Embryonic facial prominence (tissue), 1 donor: ENCODE results near the gene MFN1.
"Not testable (repeated sequence)": the region's sequence is repeated elsewhere in the genome, so short reads cannot be mapped to it uniquely, and the experiment has no call there.

Source experiments
- DNase-seq: peaks from one replicate; pipeline ENCODE4 v3.0.0-alpha.2; 2016; ENCODE audit errors: extremely low spot score

The MFN1 gene

DNA sequence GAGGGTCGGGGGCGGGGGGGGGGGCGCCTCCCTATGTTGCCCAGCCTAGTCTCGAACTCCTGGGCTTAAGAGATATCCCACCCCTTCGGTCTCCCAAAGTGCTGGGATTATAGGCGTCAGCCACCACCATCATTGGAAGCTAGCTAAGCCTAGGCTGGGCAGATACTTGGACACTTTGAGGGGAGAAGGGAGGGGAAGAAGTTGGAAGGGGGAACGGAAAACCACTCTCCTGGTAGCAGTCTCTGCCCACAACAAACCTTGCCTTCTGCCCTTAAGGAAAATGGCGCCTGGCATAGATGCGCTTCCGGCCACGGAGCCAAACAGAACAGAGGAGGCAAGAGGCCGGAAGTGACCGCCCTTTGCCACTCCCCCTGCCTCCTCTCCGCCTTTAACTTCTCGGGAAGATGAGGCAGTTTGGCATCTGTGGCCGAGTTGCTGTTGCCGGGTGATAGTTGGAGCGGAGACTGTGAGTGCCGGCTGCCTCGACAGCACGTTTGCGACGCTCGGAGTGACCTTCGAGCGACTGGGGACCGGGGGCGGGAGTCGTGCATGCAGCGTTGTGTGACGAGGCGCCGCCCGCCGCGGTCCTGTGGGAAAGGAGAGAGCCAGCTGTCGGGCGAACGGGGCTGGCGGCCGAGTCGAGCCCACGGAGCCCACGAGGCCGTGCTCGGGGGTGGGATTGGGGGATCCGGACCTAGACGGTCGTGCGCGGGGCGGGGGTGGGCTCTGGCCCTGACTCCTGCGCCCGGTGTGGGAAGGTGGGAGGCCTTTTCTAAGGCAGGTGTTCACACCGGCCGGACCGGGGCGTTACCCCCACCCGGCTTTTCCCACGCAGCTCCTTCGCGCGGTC, at the start of gene MFN1:
MFN1 (plus strand) TSS at position 365 of the 850 bp plus-strand sequence. CDS start 1,143 bp downstream, outside the sequence.
- peak; percentile 90 for DNase-seq

DNA sequence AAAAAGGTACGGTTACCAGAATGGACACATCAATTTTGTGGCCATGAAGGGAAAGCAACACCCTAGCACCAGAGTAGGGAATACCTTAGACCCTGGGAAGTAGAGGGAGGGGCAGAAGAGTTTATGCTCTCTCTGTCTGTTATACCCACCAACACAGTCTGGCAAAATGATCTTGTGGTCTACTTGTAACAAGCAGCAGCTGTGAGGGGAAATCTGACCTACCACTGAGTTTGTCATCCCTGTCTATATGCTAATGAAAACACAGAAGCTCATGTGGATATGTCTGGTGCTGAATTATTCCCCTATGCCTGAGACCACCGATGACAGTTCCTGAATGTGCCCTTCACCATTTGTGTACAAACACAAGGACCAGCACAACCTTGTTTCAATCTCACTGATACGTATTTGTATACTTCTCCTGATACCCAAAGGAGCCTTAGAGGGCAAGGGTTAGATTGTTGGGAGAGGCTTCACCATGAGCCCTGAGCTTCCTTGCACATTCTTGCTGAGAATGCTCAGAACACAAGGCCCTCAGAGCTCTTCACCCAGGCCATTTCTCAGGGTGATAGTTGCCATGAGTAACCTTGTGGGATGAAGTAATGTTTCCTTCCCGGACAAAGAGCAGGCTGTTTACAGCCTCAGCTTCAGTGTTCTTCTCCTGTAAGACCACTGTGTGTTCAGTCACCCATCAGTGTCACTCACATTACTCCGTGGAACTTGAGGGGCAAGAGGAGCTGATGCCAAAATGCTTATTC, 49.4 kb upstream of the MFN1 start:
- DNase-seq = no peak

DNA sequence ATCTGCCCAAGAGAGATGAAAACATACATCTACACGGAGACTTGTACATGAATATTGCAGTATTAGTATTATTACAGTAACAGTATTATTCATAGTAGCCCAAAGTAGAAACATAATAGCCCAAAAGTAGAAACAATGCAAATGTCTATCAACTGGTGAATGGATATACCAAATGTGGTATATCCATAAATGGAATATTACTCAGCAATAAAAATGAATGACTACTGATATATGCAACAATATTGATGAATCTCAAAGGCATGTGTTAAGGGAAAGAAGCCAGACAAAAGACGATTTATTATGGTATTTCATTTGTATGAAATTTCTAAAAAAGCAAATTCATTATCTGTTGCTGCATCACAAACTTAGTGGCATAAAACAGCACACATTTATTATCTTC, 48.2 kb upstream of the MFN1 start:
- no peak for DNase-seq

- DNase-seq = no peak
Observed at GRCh38 chr3:179299999-179300613, 47.4 kb upstream of the MFN1 start.

- no peak for DNase-seq
Observed at GRCh38 chr3:179301645-179302044, 45.9 kb upstream of the MFN1 start.

DNA sequence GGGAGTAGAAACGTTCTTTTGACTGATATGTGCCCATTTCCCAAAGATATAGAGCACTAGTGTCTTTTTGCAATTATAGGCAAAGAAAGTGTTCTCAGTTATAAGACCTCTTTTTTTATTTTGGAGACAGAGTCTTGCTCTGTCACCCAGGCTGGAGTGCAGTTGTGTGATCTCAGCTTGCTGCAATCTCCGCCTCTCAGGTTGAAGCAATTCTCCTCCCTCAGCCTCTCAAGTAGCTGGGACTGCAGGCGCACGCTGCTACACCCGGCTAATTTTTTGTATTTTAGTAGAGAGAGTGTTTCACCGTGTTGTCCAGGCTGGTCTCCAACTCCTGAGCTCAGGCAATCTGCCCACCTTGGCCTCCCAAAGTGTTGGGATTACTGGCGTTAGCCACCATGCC, 45.4 kb upstream of the MFN1 start:
- DNase-seq = no peak

DNA sequence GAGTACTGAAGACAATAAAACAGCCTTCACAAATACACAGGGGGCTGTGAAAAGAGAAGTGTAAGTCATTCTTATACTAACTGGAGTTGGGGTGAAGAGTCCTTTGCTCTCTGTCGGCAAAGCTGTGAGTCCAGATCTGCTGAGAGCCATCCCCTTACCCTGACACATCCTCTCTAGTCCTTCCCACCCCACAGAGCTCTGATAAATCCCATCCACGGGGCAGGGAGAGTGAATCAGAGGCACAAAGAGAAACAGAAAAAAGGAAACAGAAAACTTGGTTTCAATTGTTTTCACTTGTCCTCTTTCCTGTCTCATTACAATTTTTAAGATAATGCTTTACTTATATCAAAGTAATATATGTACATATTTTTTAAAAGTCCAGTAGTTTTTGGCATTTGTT, 42.9 kb upstream of the MFN1 start:
- no peak for DNase-seq

DNA sequence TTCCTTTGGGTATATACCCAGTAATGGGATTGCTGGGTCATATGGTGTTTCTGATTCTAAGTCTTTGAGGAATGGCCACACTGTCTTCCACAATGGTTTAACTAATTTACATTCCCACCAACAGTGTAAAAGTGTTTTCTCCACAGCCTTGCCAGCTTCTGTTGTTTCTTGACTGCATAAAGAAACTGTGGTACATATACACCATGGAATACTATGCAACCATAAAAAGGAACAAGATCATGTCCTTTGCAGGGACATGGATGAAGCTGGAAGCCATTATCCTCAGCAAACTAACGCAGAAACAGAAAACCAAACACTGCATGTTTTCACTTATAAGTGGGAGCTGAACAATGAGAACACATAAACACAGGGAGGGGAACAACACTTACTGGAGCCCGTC, 40.1 kb upstream of the MFN1 start:
- not testable (repeated sequence) for DNase-seq

DNA sequence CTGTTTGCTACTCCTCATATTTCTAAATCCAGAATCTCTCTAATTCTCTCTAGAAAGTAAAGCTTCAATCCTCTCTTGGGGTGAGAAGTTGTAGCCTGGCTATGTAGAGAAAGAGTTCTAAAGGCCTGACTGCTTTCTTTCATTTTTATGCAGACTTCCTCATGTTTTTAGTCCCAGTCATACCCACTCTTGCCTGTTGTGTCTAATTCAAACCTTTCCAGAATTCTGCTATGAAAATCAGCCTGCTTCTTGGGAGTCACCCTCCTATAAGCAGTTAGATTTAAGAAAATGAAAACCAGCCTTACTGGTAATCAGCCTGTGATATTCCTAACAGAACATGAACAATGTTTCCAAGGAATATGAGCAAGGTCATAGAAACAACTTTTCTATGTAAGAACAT, 39.5 kb upstream of the MFN1 start:
- DNase-seq = no peak

GRCh38 chr3:179309225-179310078, 38.1 kb upstream of the MFN1 start:
- DNase-seq = no peak

DNA sequence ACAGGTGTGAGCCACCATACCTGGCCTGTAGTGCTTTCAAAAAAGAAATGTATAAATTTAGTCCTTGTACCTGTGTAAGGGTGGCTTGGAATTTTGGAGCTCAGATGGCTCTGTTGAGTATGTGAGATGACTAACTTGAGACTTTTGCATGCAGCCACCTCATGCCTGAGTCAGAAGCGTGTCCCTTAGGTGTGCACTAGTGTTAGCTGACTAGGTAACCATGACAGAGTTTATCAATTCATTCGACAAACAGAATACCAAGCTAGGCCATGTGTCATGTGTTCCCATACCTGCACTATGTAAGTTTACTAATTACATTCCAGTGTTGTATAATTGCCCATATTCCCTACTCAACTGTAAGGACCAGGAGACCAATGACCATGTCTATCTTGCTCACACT, 28.6 kb upstream of the MFN1 start:
- DNase-seq = no peak

- no peak for DNase-seq
Observed at GRCh38 chr3:179321668-179322285, 25.7 kb upstream of the MFN1 start.

- DNase-seq = peak; percentile 55
Observed at GRCh38 chr3:179322286-179323196, 25.0 kb upstream of the MFN1 start, which contains the start of gene ZNF639. Gene ZNF639, plus strand, starts transcription at chr3:179323031. Its CDS starts 5,263 bp downstream, at chr3:179328294.

GRCh38 chr3:179323197-179324110, 24.1 kb upstream of the MFN1 start:
- no peak for DNase-seq

DNA sequence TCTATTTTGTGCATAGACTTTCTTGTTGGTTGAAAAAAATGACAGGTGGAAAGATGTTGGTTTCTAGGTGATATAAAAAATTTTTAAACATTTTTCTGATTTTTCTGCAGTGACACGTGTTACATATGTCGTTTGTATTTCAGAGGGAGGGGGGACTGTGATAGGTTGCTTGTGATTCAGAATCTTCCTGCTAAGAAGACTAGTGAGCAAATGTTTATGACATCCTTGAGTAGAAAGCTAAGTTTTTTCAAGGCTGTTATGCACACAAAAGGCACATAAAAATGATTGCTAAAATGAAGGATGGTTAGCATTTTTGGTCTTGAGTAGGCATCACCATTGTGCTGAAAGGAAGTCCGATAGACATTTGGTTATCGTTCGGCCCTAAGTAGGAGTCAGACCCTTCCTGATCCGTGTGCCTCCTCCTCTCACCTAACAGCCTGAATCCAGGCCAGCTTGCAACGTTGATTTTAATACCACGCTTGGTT, 23.2 kb upstream of the MFN1 start:
- DNase-seq = no peak

DNA sequence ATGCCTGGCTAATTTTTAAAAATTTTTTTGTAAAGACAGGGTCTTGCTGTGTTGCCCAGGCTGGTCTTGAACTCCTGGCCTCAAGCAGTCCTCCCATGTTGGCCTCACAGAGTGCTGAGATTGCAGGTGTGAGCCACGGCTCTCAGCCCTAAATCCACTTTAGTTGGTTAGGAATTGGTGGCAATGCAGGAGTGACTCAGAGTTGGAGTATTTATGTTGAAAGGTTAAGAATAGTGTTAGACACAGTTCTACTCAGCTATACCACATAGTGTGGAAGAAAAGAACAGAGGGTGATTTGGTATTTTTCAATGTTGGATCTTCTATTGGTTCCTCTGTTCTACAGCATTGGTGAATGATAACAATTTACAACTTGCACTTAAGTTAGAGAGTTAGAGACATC, 17.1 kb upstream of the MFN1 start:
- DNase-seq = no peak

GRCh38 chr3:179332240-179332639, 15.3 kb upstream of the MFN1 start:
- no peak for DNase-seq

DNA sequence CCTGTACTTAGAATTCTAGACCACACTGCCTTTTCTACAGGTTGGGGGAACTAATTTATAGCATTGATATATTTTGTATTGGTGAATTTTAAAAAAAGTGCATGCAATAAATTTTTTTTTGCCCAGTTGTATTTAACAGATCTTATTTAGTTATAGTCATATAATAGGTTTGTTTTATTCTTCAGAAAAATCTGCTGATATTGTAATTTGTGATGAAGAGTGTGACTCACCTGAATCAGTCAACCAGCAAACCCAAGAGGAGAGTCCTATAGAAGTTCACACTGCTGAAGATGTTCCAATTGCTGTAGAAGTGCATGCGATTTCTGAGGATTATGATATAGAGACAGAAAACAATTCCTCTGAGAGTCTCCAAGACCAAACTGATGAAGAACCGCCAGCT, 14.4 kb upstream of the MFN1 start:
- no peak for DNase-seq
